HepG2 (cell line): ENCODE measurements around the gene LRRC51. TPM values are rescaled to one million over a fixed set of nuclear protein-coding genes. Genes with fewer than 3 reads are reported as not detected.
A peak's percentile ranks its signal among the peaks of the same experiment; 100 is the strongest.

Experiments used
- CHCHD3 ChIP-seq: sonication (generic); formaldehyde crosslinking; IDR thresholded peaks from 2 replicates; pipeline ENCODE4 v1.8.0; 2022; ENCODE audit warnings: mild to moderate bottlenecking, missing genetic modification reagents, moderate library complexity
- CREB1 ChIP-seq, 2 experiments: fragments of 450-650 bp in 1 of 2; IDR thresholded peaks; 2 replicates each; pipeline ENCODE4 v1.6.1; 2016 to 2017; ENCODE audit warnings: control low read depth in 1 of 2, mild to moderate bottlenecking in 1 of 2, missing compliant biosample characterization in 1 of 2, missing genetic modification characterization in 1 of 2
- EED ChIP-seq: sonication (generic); formaldehyde crosslinking; IDR thresholded peaks from 2 replicates; pipeline ENCODE4 v1.5.0; 2020; ENCODE audit warnings: mild to moderate bottlenecking, missing genetic modification reagents
- GLMP ChIP-seq: sonication (generic); formaldehyde crosslinking; IDR thresholded peaks from 2 replicates; pipeline ENCODE4 v1.9.0; 2021; ENCODE audit warnings: missing genetic modification reagents, mild to moderate bottlenecking, borderline replicate concordance
- HOXA3 ChIP-seq: sonication (generic); formaldehyde crosslinking; IDR thresholded peaks from 2 replicates; pipeline ENCODE4 v1.5.0; 2020; ENCODE audit warnings: missing genetic modification reagents
- IKZF1 ChIP-seq: fragments of 450-650 bp; IDR thresholded peaks from 2 replicates; pipeline ENCODE4 v1.7.1; 2016
- MEIS1 ChIP-seq: sonication (generic); formaldehyde crosslinking; IDR thresholded peaks from 2 replicates; pipeline ENCODE4 v1.9.0; 2021; ENCODE audit warnings: mild to moderate bottlenecking, missing genetic modification reagents, moderate library complexity, borderline replicate concordance
- MLX ChIP-seq: IDR thresholded peaks from 2 replicates; pipeline ENCODE4 v1.6.1; 2016
- NKX3-1 ChIP-seq: sonication (generic); formaldehyde crosslinking; IDR thresholded peaks from 2 replicates; pipeline ENCODE4 v1.5.0; 2020; ENCODE audit warnings: missing genetic modification reagents
- NR0B2 ChIP-seq: sonication (generic); formaldehyde crosslinking; IDR thresholded peaks from 2 replicates; pipeline ENCODE4 v1.4.0; 2020; ENCODE audit warnings: mild to moderate bottlenecking, missing genetic modification reagents
- PHF20 ChIP-seq: sonication (generic); formaldehyde crosslinking; IDR thresholded peaks from 2 replicates; pipeline ENCODE4 v1.5.0; 2020; ENCODE audit warnings: mild to moderate bottlenecking, missing genetic modification reagents
- RAD21 ChIP-seq: fragments of 450-650 bp; formaldehyde crosslinking; IDR thresholded peaks from 2 replicates; pipeline ENCODE4 v1.5.0; 2020; ENCODE audit warnings: mild to moderate bottlenecking
- REPIN1 ChIP-seq: sonication (generic); formaldehyde crosslinking; IDR thresholded peaks from 2 replicates; pipeline ENCODE4 v1.8.0; 2022; ENCODE audit warnings: missing genetic modification reagents, low read depth, mild to moderate bottlenecking, borderline replicate concordance
- RFXAP ChIP-seq: sonication (generic); formaldehyde crosslinking; IDR thresholded peaks from 2 replicates; pipeline ENCODE4 v1.4.0; 2020; ENCODE audit warnings: missing genetic modification reagents, borderline replicate concordance
- RXRA ChIP-seq: sonication (generic); formaldehyde crosslinking; IDR thresholded peaks from 2 replicates; pipeline ENCODE4 v1.5.1; 2020; ENCODE audit warnings: missing genetic modification reagents
- SIN3A ChIP-seq: IDR thresholded peaks from 2 replicates; pipeline ENCODE4 v1.6.1; 2011; ENCODE audit warnings: low read depth, mild to moderate bottlenecking, control low read depth, low read length, borderline replicate concordance
- SMAD3 ChIP-seq: sonication (generic); formaldehyde crosslinking; IDR thresholded peaks from 2 replicates; pipeline ENCODE4 v1.4.0; 2020; ENCODE audit warnings: missing genetic modification reagents
- SP2 ChIP-seq: sonication (generic); formaldehyde crosslinking; IDR thresholded peaks from 2 replicates; pipeline ENCODE4 v1.5.1; 2020; ENCODE audit warnings: mild to moderate bottlenecking, missing genetic modification reagents
- TFDP1 ChIP-seq: IDR thresholded peaks from 2 replicates; pipeline ENCODE4 v1.6.1; 2016; ENCODE audit warnings: missing compliant biosample characterization, missing genetic modification reagents, borderline replicate concordance
- ZBTB38 ChIP-seq: sonication (generic); formaldehyde crosslinking; IDR thresholded peaks from 2 replicates; pipeline ENCODE4 v1.5.1; 2020; ENCODE audit warnings: mild to moderate bottlenecking, missing genetic modification reagents
- ZNF441 ChIP-seq: sonication (generic); formaldehyde crosslinking; IDR thresholded peaks from 2 replicates; pipeline ENCODE4 v1.7.0; 2021; ENCODE audit warnings: missing genetic modification reagents, borderline replicate concordance
- ZNF513 ChIP-seq: sonication (generic); formaldehyde crosslinking; conservative IDR thresholded peaks from 2 replicates; pipeline ENCODE4 v1.5.0; 2020; ENCODE audit warnings: missing genetic modification reagents
- ZNF550 ChIP-seq: sonication (generic); formaldehyde crosslinking; IDR thresholded peaks from 2 replicates; pipeline ENCODE4 v1.4.0; 2020; ENCODE audit warnings: mild to moderate bottlenecking, missing genetic modification reagents, borderline replicate concordance
- ZNF556 ChIP-seq: sonication (generic); formaldehyde crosslinking; IDR thresholded peaks from 2 replicates; pipeline ENCODE4 v1.4.0; 2020; ENCODE audit warnings: mild to moderate bottlenecking, missing genetic modification reagents, borderline replicate concordance
- ZNF720 ChIP-seq: sonication (generic); formaldehyde crosslinking; IDR thresholded peaks from 2 replicates; pipeline ENCODE4 v1.4.0; 2020; ENCODE audit warnings: missing genetic modification reagents
- polyA plus RNA-seq, 8 experiments: library from polyadenylated mRNA; depleted of rRNA in 3 of 8; stranded (reverse) in 7 of 8; unstranded in 1 of 8; fragments of >200 nt; fragmentation: Illumina TruSeq in 4 of 8; extraction: Trizol in 4 of 8; gene quantifications; 2 replicates each; pipeline versions ENCODE4 v1.2.1 to v1.2.3, GENCODE V29; 2011 to 2016; ENCODE audit warnings: low read depth in 4 of 8, missing spikeins in 1 of 8, mixed read lengths in 1 of 8; ENCODE audit not compliant: insufficient read depth in 1 of 8
- total RNA-seq, 5 experiments: library from RNA; depleted of rRNA; stranded (reverse); fragments of >200 nt; fragmentation: Illumina TruSeq; extraction: Trizol; gene quantifications; 2 replicates each; pipeline ENCODE4 v1.2.3, GENCODE V29; 2016; ENCODE audit warnings: low read depth in 1 of 5

LRRC51 gene
- total and polyA plus RNA-seq, 2 of the 13 experiments (the other 11 are each of a cell fraction or from before 2014, with no cell fraction given) = 5.3 to 6.0 TPM

GRCh38 chr11:72102946-72103753 lies 22.5 kb downstream of the LRRC51 start, which contains the start of gene LAMTOR1 (continued):
- TF ChIP-seq GLMP (CRISPR knock-in tag) = no peak
- peak; percentile 63 for TF ChIP-seq TFDP1 (CRISPR knock-in tag)
- TF ChIP-seq ZBTB38 (CRISPR knock-in tag) = peak; percentile 88
- TF ChIP-seq MEIS1 (CRISPR knock-in tag) = no peak
- peak; percentile 63 for TF ChIP-seq MLX (CRISPR knock-in tag)
- peak; percentile 77; the same call in 1 of the 2 replicates for TF ChIP-seq SIN3A
- TF ChIP-seq CREB1 (IDR thresholded peaks at IDR 0.05) = peak; percentile 64
- TF ChIP-seq CREB1 (CRISPR knock-in tag; IDR thresholded peaks at IDR 0.05) = no peak
- peak; percentile 77 for TF ChIP-seq RXRA (CRISPR knock-in tag)
- peak; percentile 38; the same call in 1 of the 2 replicates for TF ChIP-seq RFXAP (CRISPR knock-in tag)
- TF ChIP-seq IKZF1 = no peak
- peak; percentile 21; the same call in 1 of the 2 replicates for TF ChIP-seq REPIN1 (CRISPR knock-in tag)
- TF ChIP-seq SP2 (CRISPR knock-in tag) = 0 out of 2 replicates have a peak, but pooled peaks have one; percentile 60
- 0 out of 2 replicates have a peak, but pooled peaks have one; percentile 53 for TF ChIP-seq NKX3-1 (CRISPR knock-in tag)
- TF ChIP-seq CHCHD3 (CRISPR knock-in tag) = no peak
- no peak for TF ChIP-seq ZNF441 (CRISPR knock-in tag)
- TF ChIP-seq HOXA3 (CRISPR knock-in tag) = peak; percentile 58
- 0 out of 2 replicates have a peak, but pooled peaks have one; percentile 47 for TF ChIP-seq NR0B2 (CRISPR knock-in tag)
- peak; percentile 94 for TF ChIP-seq PHF20 (CRISPR knock-in tag)
- TF ChIP-seq ZNF556 = no peak
- no peak for TF ChIP-seq ZNF513
- TF ChIP-seq ZNF720 (CRISPR knock-in tag) = 0 out of 2 replicates have a peak, but pooled peaks have one; percentile 38
- no peak for TF ChIP-seq ZNF550 (CRISPR knock-in tag)
- TF ChIP-seq RAD21 (CRISPR knock-in tag) = peak; percentile 39; the same call in 1 of the 2 replicates
- no peak for TF ChIP-seq EED (CRISPR knock-in tag)
- 0 out of 2 replicates have a peak, but pooled peaks have one; percentile 7 for TF ChIP-seq SMAD3 (CRISPR knock-in tag)
